HG03060 (cell line): Measurements from ENCODE around the gene KCNS3.
"Not testable (repeated sequence)": the region's sequence is repeated elsewhere in the genome, so short reads cannot be mapped to it uniquely, and the experiment has no call there.

ENCODE experiments used
- ATAC-seq: cut with Tn5 transposase; IDR thresholded peaks from one replicate; pipeline ENCODE4 v1.9.1; 2021; ENCODE audit warnings: low read depth, moderate number of reproducible peaks; ENCODE audit not compliant: unreplicated experiment

Gene KCNS3

GRCh38 chr2:17936599-17936998 lies 58.1 kb downstream of the KCNS3 start:
- no peak for ATAC-seq

- ATAC-seq: no peak
Observed at GRCh38 chr2:17940091-17940630, 61.7 kb downstream of the KCNS3 start.

- no peak for ATAC-seq
Observed at GRCh38 chr2:17943444-17943843, 65.0 kb downstream of the KCNS3 start.

GRCh38 chr2:17947113-17947512 lies 68.6 kb downstream of the KCNS3 start:
- ATAC-seq: no peak

GRCh38 chr2:17950006-17950405 lies 71.5 kb downstream of the KCNS3 start:
- no peak for ATAC-seq

- ATAC-seq: no peak
Observed at GRCh38 chr2:17951563-17951962, 73.1 kb downstream of the KCNS3 start.

- ATAC-seq: no peak
Observed at GRCh38 chr2:17958466-17959092, 80.1 kb downstream of the KCNS3 start.

GRCh38 chr2:17959356-17959755 lies 80.9 kb downstream of the KCNS3 start:
- ATAC-seq: no peak

- peak; percentile 64 for ATAC-seq
Observed at GRCh38 chr2:17959833-17960232, 81.4 kb downstream of the KCNS3 start.

GRCh38 chr2:17960925-17961324 lies 82.5 kb downstream of the KCNS3 start:
- no peak for ATAC-seq

- ATAC-seq: no peak
Observed at GRCh38 chr2:17961789-17962188, 83.3 kb downstream of the KCNS3 start.

- ATAC-seq: no peak
Observed at GRCh38 chr2:17962876-17963275, 84.4 kb downstream of the KCNS3 start.

- ATAC-seq: not testable (repeated sequence)
Observed at GRCh38 chr2:17963571-17963970, 85.1 kb downstream of the KCNS3 start.

GRCh38 chr2:17965196-17965595 lies 86.7 kb downstream of the KCNS3 start:
- ATAC-seq: no peak

GRCh38 chr2:17966798-17967197 lies 88.3 kb downstream of the KCNS3 start:
- ATAC-seq: no peak

- ATAC-seq: no peak
Observed at GRCh38 chr2:17969661-17970060, 91.2 kb downstream of the KCNS3 start.

- no peak for ATAC-seq
Observed at GRCh38 chr2:17971531-17972125, 93.2 kb downstream of the KCNS3 start.

- no peak for ATAC-seq
Observed at GRCh38 chr2:17972991-17973390, 94.5 kb downstream of the KCNS3 start.

- no peak for ATAC-seq
Observed at GRCh38 chr2:17975401-17975800, 96.9 kb downstream of the KCNS3 start.

- no peak for ATAC-seq
Observed at GRCh38 chr2:17976871-17977746, 98.6 kb downstream of the KCNS3 start.

- ATAC-seq: no peak
Observed at GRCh38 chr2:17979707-17980106, 101.2 kb downstream of the KCNS3 start.
